Duodenal mucosa (tissue), 2 donors: ENCODE results near the gene PHRF1.
A peak's percentile ranks its signal among the peaks of the same experiment; 100 is the strongest.

ENCODE experiments used
- H3K27ac ChIP-seq: one replicate; pipeline ENCODE4 v1.7.0; 2013; ENCODE audit warnings: low read depth, low read length
- H3K27me3 ChIP-seq, 2 donors: one replicate each; pipeline ENCODE4 v1.7.0; 2013; ENCODE audit warnings: low read length in 2 of 2, control low read depth in 1 of 2; ENCODE audit not compliant: insufficient read depth in 2 of 2, control insufficient read depth in 1 of 2
- H3K36me3 ChIP-seq, 2 donors: one replicate each; pipeline ENCODE4 v1.7.0; 2013; ENCODE audit warnings: low read length in 2 of 2, control low read depth in 1 of 2; ENCODE audit not compliant: insufficient read depth in 2 of 2, control insufficient read depth in 1 of 2
- H3K4me1 ChIP-seq, 2 donors: one replicate each; pipeline ENCODE4 v1.7.0; 2013; ENCODE audit warnings: low read length in 2 of 2, control low read depth in 1 of 2; ENCODE audit not compliant: insufficient read depth in 2 of 2, control insufficient read depth in 1 of 2
- H3K4me3 ChIP-seq, 2 donors: one replicate each; pipeline ENCODE4 v1.7.0; 2013; ENCODE audit warnings: low read length in 2 of 2, low read depth in 1 of 2
- H3K9ac ChIP-seq, 2 donors: one replicate each; pipeline ENCODE4 v1.7.0; 2013; ENCODE audit warnings: low read length in 2 of 2, low read depth in 1 of 2
- H3K9me3 ChIP-seq, 2 donors: one replicate each; pipeline ENCODE4 v1.7.0; 2013; ENCODE audit warnings: low read length in 2 of 2, control low read depth in 1 of 2; ENCODE audit not compliant: control insufficient read depth in 1 of 2

Gene PHRF1

GRCh38 chr11:615504-616319 is 39.4 kb downstream of the PHRF1 start, which contains the start of gene IRF7:
Gene IRF7 (minus strand): TSS chr11:615950. CDS start chr11:615364, 586 bp downstream.
- Histone ChIP-seq H3K9ac (peak within 1 kb of the TSS; percentile 83 to 97), H3K36me3 (peaks cover 21 to 49% of the 10 kb centered on the region in 2 donors), H3K4me3 (peak within 1 kb of the TSS; percentile 80 to 82), H3K27ac (peak within 1 kb of the TSS; percentile 94), H3K9me3 (no peaks in the 10 kb centered on the region), H3K27me3 (no peaks in the 10 kb centered on the region), H3K4me1 (peaks cover 45 to 46% of the 10 kb centered on the region in 2 donors)

GRCh38 chr11:616320-617198 is 40.3 kb downstream of the PHRF1 start:
- H3K9ac ChIP-seq: peak overlapping the region; percentile 28 to 97
- peaks cover 13 to 47% of the 10 kb centered on the region in 2 donors for H3K36me3 ChIP-seq
- H3K9me3 ChIP-seq: no peaks in the 10 kb centered on the region
- H3K27ac ChIP-seq: peak overlapping the region; percentile 32
- peaks cover 37 to 43% of the 10 kb centered on the region in 2 donors for H3K4me1 ChIP-seq
- peak overlapping the region; percentile 80 to 82 for H3K4me3 ChIP-seq
- no peaks in the 10 kb centered on the region for H3K27me3 ChIP-seq

GRCh38 chr11:617199-617911 is 41.1 kb downstream of the PHRF1 start:
- no peaks in the 10 kb centered on the region for H3K9me3 ChIP-seq
- no peak overlapping the region for H3K27ac ChIP-seq
- peaks cover 12 to 41% of the 10 kb centered on the region in 2 donors for H3K36me3 ChIP-seq
- H3K4me3 ChIP-seq: no peak overlapping the region
- no peaks in the 10 kb centered on the region for H3K27me3 ChIP-seq
- peaks cover 32 to 36% of the 10 kb centered on the region in 2 donors for H3K4me1 ChIP-seq
- H3K9ac ChIP-seq: no peak overlapping the region

- H3K9ac ChIP-seq: no peak overlapping the region
- H3K36me3 ChIP-seq: peaks cover 8 to 34% of the 10 kb centered on the region in 2 donors
- H3K27ac ChIP-seq: no peak overlapping the region
- H3K27me3 ChIP-seq: no peaks in the 10 kb centered on the region
- no peaks in the 10 kb centered on the region for H3K9me3 ChIP-seq
- H3K4me1 ChIP-seq: peaks cover 24 to 29% of the 10 kb centered on the region in 2 donors
- H3K4me3 ChIP-seq: no peak overlapping the region
Observed at GRCh38 chr11:617912-618682, 41.8 kb downstream of the PHRF1 start.

- Histone ChIP-seq H3K9me3 (no peaks in the 10 kb centered on the region), H3K27ac (no peak overlapping the region), H3K4me3 (no peak overlapping the region), H3K9ac (no peak overlapping the region), H3K4me1 (peaks cover 17 to 25% of the 10 kb centered on the region in 2 donors), H3K36me3 (peaks cover 6 to 31% of the 10 kb centered on the region in 2 donors), H3K27me3 (no peaks in the 10 kb centered on the region)
Observed at GRCh38 chr11:618856-619627, 42.8 kb downstream of the PHRF1 start.

- H3K4me3 ChIP-seq: no peak overlapping the region
- H3K4me1 ChIP-seq: peaks cover 11 to 19% of the 10 kb centered on the region in 2 donors
- H3K9me3 ChIP-seq: no peaks in the 10 kb centered on the region
- H3K36me3 ChIP-seq: peaks cover 6 to 25% of the 10 kb centered on the region in 2 donors
- no peak overlapping the region for H3K27ac ChIP-seq
- H3K27me3 ChIP-seq: no peaks in the 10 kb centered on the region
- H3K9ac ChIP-seq: no peak overlapping the region
Observed at GRCh38 chr11:619628-620050, 43.4 kb downstream of the PHRF1 start.

GRCh38 chr11:620201-620600 is 43.9 kb downstream of the PHRF1 start:
- H3K36me3 ChIP-seq: peaks cover 6 to 25% of the 10 kb centered on the region in 2 donors
- peaks cover 6 to 13% of the 10 kb centered on the region in 2 donors for H3K4me1 ChIP-seq
- H3K27me3 ChIP-seq: no peaks in the 10 kb centered on the region
- H3K4me3 ChIP-seq: no peak overlapping the region
- no peak overlapping the region for H3K27ac ChIP-seq
- H3K9ac ChIP-seq: no peak overlapping the region
- no peaks in the 10 kb centered on the region for H3K9me3 ChIP-seq

- Histone ChIP-seq H3K4me1 (peaks cover 12 to 15% of the 10 kb centered on the region in 2 donors), H3K27ac (no peak overlapping the region), H3K9me3 (no peaks in the 10 kb centered on the region), H3K27me3 (no peaks in the 10 kb centered on the region), H3K36me3 (peaks cover 6 to 25% of the 10 kb centered on the region in 2 donors), H3K4me3 (no peak overlapping the region), H3K9ac (no peak overlapping the region)
Observed at GRCh38 chr11:620935-621814, 44.9 kb downstream of the PHRF1 start.
